H1 (cell line): Measurements from ENCODE around the gene EXD3.

Source experiments
- EZH2 ChIP-seq: fragments of 200-600 bp; sonication (generic); IDR thresholded peaks from 2 replicates; pipeline ENCODE4 v1.7.1; 2012; ENCODE audit warnings: low read depth, mild to moderate bottlenecking, moderate library complexity, low read length, inconsistent platforms; ENCODE audit not compliant: severe bottlenecking
- JUN ChIP-seq: IDR thresholded peaks from 2 replicates; pipeline ENCODE4 v1.6.1; 2011; ENCODE audit warnings: low read depth, mild to moderate bottlenecking, improper control_type of control experiment, low read length
- MAFK ChIP-seq: IDR thresholded peaks from 2 replicates; pipeline ENCODE4 v1.6.1; 2012; ENCODE audit warnings: low read depth, mild to moderate bottlenecking, improper control_type of control experiment, low read length
- POLR2AphosphoS5 ChIP-seq: IDR thresholded peaks from 2 replicates; pipeline ENCODE4 v1.6.1; 2011; ENCODE audit warnings: low read depth, low read length
- RAD21 ChIP-seq, 2 experiments: IDR thresholded peaks in 1 of 2; conservative IDR thresholded peaks in 1 of 2; 2 replicates each; pipeline ENCODE4 v1.6.1; 2011; ENCODE audit warnings: low read depth in 2 of 2, low read length in 2 of 2, improper control_type of control experiment in 1 of 2, inconsistent platforms in 1 of 2, mild to moderate bottlenecking in 1 of 2, moderate library complexity in 1 of 2
- TAF1 ChIP-seq: IDR thresholded peaks from 2 replicates; pipeline ENCODE4 v1.6.1; 2011; ENCODE audit warnings: mild to moderate bottlenecking, low read depth, low read length
- TEAD4 ChIP-seq: IDR thresholded peaks from 2 replicates; pipeline ENCODE4 v1.6.1; 2012; ENCODE audit warnings: low read depth, low read length, inconsistent platforms, mixed read lengths
- TF ChIP-seq, protein P1 (sequence below), 3 experiments: IDR thresholded peaks; 1 replicate in 2 of 3; 2 replicates in 1 of 3; pipeline versions ENCODE4 v1.5.1 to v1.6.1; 2011; ENCODE audit warnings: low read length in 3 of 3, mild to moderate bottlenecking in 3 of 3, inconsistent platforms in 2 of 3, low read depth in 1 of 3, moderate library complexity in 1 of 3; ENCODE audit not compliant: insufficient read depth in 1 of 3; ENCODE audit errors: control extremely low read depth in 1 of 3

DNA sequence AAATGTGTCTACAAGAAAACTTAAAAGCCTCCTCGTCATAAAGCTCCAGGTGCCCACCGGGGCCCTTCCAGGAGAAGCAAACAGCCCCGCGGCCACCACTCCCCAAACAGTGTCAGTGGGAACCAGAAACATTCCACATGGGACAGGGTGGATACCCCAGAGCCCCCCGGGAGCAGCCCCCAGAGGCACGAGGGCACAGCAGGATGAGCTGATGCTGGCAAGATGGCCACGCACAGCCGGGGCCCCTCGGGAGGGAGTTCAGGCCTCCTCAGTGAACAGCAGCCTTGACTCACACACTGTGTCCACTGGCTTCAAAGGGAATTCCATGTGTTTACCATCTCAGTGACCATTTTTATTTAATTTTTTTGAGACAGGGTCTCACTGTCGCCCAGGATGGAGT lies 10.5 kb downstream of the EXD3 start:
- TF ChIP-seq POLR2AphosphoS5 (no peak), EZH2 (no peak), JUN (no peak), TEAD4 (no peak), TAF1 (no peak), MAFK (no peak), RAD21 (IDR thresholded peaks at IDR 0.05 in 1 of 2, conservative IDR thresholded peaks at IDR 0.05 in 1 of 2; ENCODE audit: low read depth in 2 of 2, low read length in 2 of 2) (no peak)
- TF ChIP-seq, protein P1, sequence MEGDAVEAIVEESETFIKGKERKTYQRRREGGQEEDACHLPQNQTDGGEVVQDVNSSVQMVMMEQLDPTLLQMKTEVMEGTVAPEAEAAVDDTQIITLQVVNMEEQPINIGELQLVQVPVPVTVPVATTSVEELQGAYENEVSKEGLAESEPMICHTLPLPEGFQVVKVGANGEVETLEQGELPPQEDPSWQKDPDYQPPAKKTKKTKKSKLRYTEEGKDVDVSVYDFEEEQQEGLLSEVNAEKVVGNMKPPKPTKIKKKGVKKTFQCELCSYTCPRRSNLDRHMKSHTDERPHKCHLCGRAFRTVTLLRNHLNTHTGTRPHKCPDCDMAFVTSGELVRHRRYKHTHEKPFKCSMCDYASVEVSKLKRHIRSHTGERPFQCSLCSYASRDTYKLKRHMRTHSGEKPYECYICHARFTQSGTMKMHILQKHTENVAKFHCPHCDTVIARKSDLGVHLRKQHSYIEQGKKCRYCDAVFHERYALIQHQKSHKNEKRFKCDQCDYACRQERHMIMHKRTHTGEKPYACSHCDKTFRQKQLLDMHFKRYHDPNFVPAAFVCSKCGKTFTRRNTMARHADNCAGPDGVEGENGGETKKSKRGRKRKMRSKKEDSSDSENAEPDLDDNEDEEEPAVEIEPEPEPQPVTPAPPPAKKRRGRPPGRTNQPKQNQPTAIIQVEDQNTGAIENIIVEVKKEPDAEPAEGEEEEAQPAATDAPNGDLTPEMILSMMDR (IDR thresholded peaks at IDR 0.05; ENCODE audit: control extremely low read depth in 1 of 3, insufficient read depth in 1 of 3, low read depth in 1 of 3, low read length in 3 of 3): no peak
